Spleen (tissue), 11 donors: ENCODE results near the gene HECW1. TPM values are rescaled to one million over a fixed set of nuclear protein-coding genes. Genes with fewer than 3 reads are reported as not detected.

ENCODE experiments used
- DNase-seq: peaks from one replicate; pipeline ENCODE4 v3.0.0-alpha.2; 2020
- H3K27ac ChIP-seq, 8 donors: fragments of 200-600 bp; sonication (generic) in 7 of 8; 1 replicate in 4 of 8; 2 replicates in 4 of 8; pipeline versions ENCODE4 v1.5.0 to v1.8.0; 2016 to 2021; ENCODE audit warnings: inconsistent platforms in 4 of 8, mild to moderate bottlenecking in 4 of 8, moderate library complexity in 1 of 8
- H3K27me3 ChIP-seq, 7 donors: fragments of 200-600 bp; sonication (generic) in 6 of 7; replicated peaks in 1 of 7; 1 replicate in 4 of 7; 2 replicates in 3 of 7; pipeline versions ENCODE4 v1.5.0 to v1.8.0; 2016 to 2021; ENCODE audit warnings: inconsistent platforms in 3 of 7, mild to moderate bottlenecking in 1 of 7
- H3K36me3 ChIP-seq, 6 donors: fragments of 200-600 bp; sonication (generic) in 5 of 6; 1 replicate in 4 of 6; 2 replicates in 2 of 6; pipeline versions ENCODE4 v1.5.0 to v1.8.0; 2016 to 2021; ENCODE audit warnings: inconsistent platforms in 2 of 6
- H3K4me1 ChIP-seq, 6 donors: fragments of 200-600 bp; sonication (generic) in 5 of 6; 1 replicate in 3 of 6; 2 replicates in 3 of 6; pipeline versions ENCODE4 v1.5.0 to v1.8.0; 2016 to 2021; ENCODE audit warnings: inconsistent platforms in 3 of 6
- H3K4me3 ChIP-seq, 8 donors: fragments of 200-600 bp; sonication (generic) in 7 of 8; 1 replicate in 4 of 8; 2 replicates in 4 of 8; pipeline versions ENCODE4 v1.5.0 to v1.8.0; 2016 to 2021; ENCODE audit warnings: inconsistent platforms in 4 of 8, mild to moderate bottlenecking in 4 of 8, moderate library complexity in 2 of 8
- H3K9me3 ChIP-seq, 8 donors: fragments of 200-600 bp; sonication (generic) in 7 of 8; 1 replicate in 4 of 8; 2 replicates in 4 of 8; pipeline versions ENCODE4 v1.5.0 to v1.8.0; 2016 to 2021; ENCODE audit warnings: inconsistent platforms in 4 of 8
- CTCF ChIP-seq, 11 experiments: fragments of 200-600 bp in 7 of 11; fragments of 450-650 bp in 4 of 11; sonication (generic) in 4 of 11; IDR thresholded peaks in 8 of 11; conservative IDR thresholded peaks in 3 of 11; 1 replicate in 7 of 11; 2 replicates in 4 of 11; pipeline versions ENCODE4 v1.4.0 to v1.8.0; 2016 to 2021; ENCODE audit warnings: antibody characterized with exemption in 11 of 11, inconsistent platforms in 4 of 11, mild to moderate bottlenecking in 1 of 11
- POLR2A ChIP-seq, 3 donors: fragments of 450-650 bp; IDR thresholded peaks; one replicate each; pipeline ENCODE4 v1.5.1; 2017; ENCODE audit warnings: antibody characterized with exemption in 3 of 3, mild to moderate bottlenecking in 1 of 3
- POLR2AphosphoS5 ChIP-seq, 3 donors: sonication (generic); formaldehyde crosslinking; IDR thresholded peaks; one replicate each; pipeline ENCODE4 v1.5.1; 2017; ENCODE audit warnings: antibody characterized with exemption in 3 of 3
- WGBS, 5 donors: extraction: QIAGEN DNeasy Blood & Tissue Kit in 3 of 5; methylation state at CpG; one replicate each; pipeline versions ENCODE4 v1.1.5 to v1.1.7; 2013 to 2018; 5-methylcytosine and 5-hydroxymethylcytosine counted together
- intact Hi-C: fragments of 100-400 bp; cut with DNase I; formaldehyde crosslinking; loops from one replicate; pipeline ENCODE4 v1.15.0; 2023; ENCODE audit warnings: low total_unique reads
- polyA plus RNA-seq, 3 donors: library from polyadenylated mRNA; stranded (reverse); fragments of 200-250 nt; gene quantifications; one replicate each; pipeline ENCODE4 v1.2.1, GENCODE V29; 2013
- total RNA-seq, 7 donors: library from RNA; depleted of rRNA in 3 of 7; stranded (reverse); fragments of >200 nt in 3 of 7; fragmentation: NEBNext Ultra II Directional in 4 of 7; extraction: Animal tissue kit (Norgen Biotek cat#: 25700) in 4 of 7; gene quantifications; one replicate each; pipeline versions ENCODE4 v1.1.0 to v1.2.1, GENCODE V29; 2016 to 2021
- donor health status: healthy with polysubstance abuse.
- donor health status: DM: no; HTN: no; CAD: no; lungs with moderate emphysema.
- donor health status: DM: no; HTN: no; CAD: no.
- donor health status: Bipolar disorder and iron deficiency.
- donor health status: healthy.
- donor health status: DM: no; HTN: no; CAD: no.
- donor health status: DM: yes; HTN: yes; CAD: no.

The HECW1 gene
- total and polyA plus RNA-seq, 10 donors, result 0.03 to 1.5 (median 0.40) TPM; not detected in 1

GRCh38 chr7:43140186-43140585 lies 27.7 kb downstream of the HECW1 start:
- no peaks in the 10 kb centered on the region for H3K4me1 ChIP-seq
- H3K9me3 ChIP-seq, result no peaks in the 10 kb centered on the region
- H3K27ac ChIP-seq, result no peak overlapping the region
- H3K27me3 ChIP-seq, result peaks cover 0 to 6% (median 0%) of the 10 kb centered on the region in 7 donors
- H3K36me3 ChIP-seq, result no peaks in the 10 kb centered on the region
- intact Hi-C loops, result no loop called here
- 89 to 96% (median 95%) methylated on average over 7 of the region's 7 CpGs for WGBS, 5 donors
- no peak overlapping the region for H3K4me3 ChIP-seq
- DNase-seq, result no peak
- no peak for TF ChIP-seq POLR2A (IDR thresholded peaks at IDR 0.05)
- no peak for TF ChIP-seq CTCF (IDR thresholded peaks at IDR 0.05 in 8 of 11, conservative IDR thresholded peaks at IDR 0.05 in 3 of 11)
- no peak for TF ChIP-seq POLR2AphosphoS5 (IDR thresholded peaks at IDR 0.05)

GRCh38 chr7:43141091-43141490 lies 28.6 kb downstream of the HECW1 start:
- 74 to 89% (median 78%) methylated on average over 5 of the region's 5 CpGs for WGBS, 5 donors
- intact Hi-C loops, result no loop called here
- no peak overlapping the region for H3K4me3 ChIP-seq
- no peaks in the 10 kb centered on the region for H3K9me3 ChIP-seq
- H3K27ac ChIP-seq, result no peak overlapping the region
- no peaks in the 10 kb centered on the region for H3K36me3 ChIP-seq
- no peaks in the 10 kb centered on the region for H3K4me1 ChIP-seq
- peaks cover 0 to 7% (median 0%) of the 10 kb centered on the region in 7 donors for H3K27me3 ChIP-seq
- TF ChIP-seq CTCF (IDR thresholded peaks at IDR 0.05 in 8 of 11, conservative IDR thresholded peaks at IDR 0.05 in 3 of 11) (no peak), POLR2AphosphoS5 (IDR thresholded peaks at IDR 0.05) (no peak), POLR2A (IDR thresholded peaks at IDR 0.05) (no peak)
- DNase-seq, result no peak

- TF ChIP-seq CTCF (IDR thresholded peaks at IDR 0.05 in 8 of 11, conservative IDR thresholded peaks at IDR 0.05 in 3 of 11) (no peak), POLR2AphosphoS5 (IDR thresholded peaks at IDR 0.05) (no peak), POLR2A (IDR thresholded peaks at IDR 0.05) (no peak)
- WGBS, 5 donors, result 90 to 96% (median 95%) methylated on average over 5 of the region's 5 CpGs
- Histone ChIP-seq H3K36me3 (no peaks in the 10 kb centered on the region), H3K27ac (no peak overlapping the region), H3K9me3 (no peaks in the 10 kb centered on the region), H3K4me3 (no peak overlapping the region), H3K4me1 (no peaks in the 10 kb centered on the region), H3K27me3 (peaks cover 0 to 10% (median 0%) of the 10 kb centered on the region in 7 donors)
- intact Hi-C loops, result no loop called here
- no peak for DNase-seq
Observed at GRCh38 chr7:43142703-43143102, 30.3 kb downstream of the HECW1 start.

GRCh38 chr7:43143918-43144589 lies 31.6 kb downstream of the HECW1 start:
- H3K36me3 ChIP-seq, result no peaks in the 10 kb centered on the region
- 80 to 90% (median 88%) methylated on average over 5 of the region's 5 CpGs for WGBS, 5 donors
- H3K4me3 ChIP-seq, result no peak overlapping the region
- H3K27ac ChIP-seq, result no peak overlapping the region
- TF ChIP-seq POLR2AphosphoS5 (IDR thresholded peaks at IDR 0.05) (no peak), CTCF (IDR thresholded peaks at IDR 0.05 in 8 of 11, conservative IDR thresholded peaks at IDR 0.05 in 3 of 11) (no peak), POLR2A (IDR thresholded peaks at IDR 0.05) (no peak)
- DNase-seq, result no peak
- H3K27me3 ChIP-seq, result peaks cover 0 to 10% (median 0%) of the 10 kb centered on the region in 7 donors
- no peaks in the 10 kb centered on the region for H3K4me1 ChIP-seq
- no peaks in the 10 kb centered on the region for H3K9me3 ChIP-seq
- intact Hi-C loops, result no loop called here
